Body of pancreas (tissue), 4 donors: ENCODE results near the gene SLC3A2. TPM values are rescaled to one million over a fixed set of nuclear protein-coding genes. Genes with fewer than 3 reads are reported as not detected.
A peak's percentile ranks its signal among the peaks of the same experiment; 100 is the strongest.
"Not testable (repeated sequence)": the region's sequence is repeated elsewhere in the genome, so short reads cannot be mapped to it uniquely, and the experiment has no call there.

Experiments used
- ATAC-seq: fragments of 150-250 bp; one replicate; pipeline ENCODE4 v1.9.1; 2016
- DNase-seq, 4 donors: peaks; one replicate each; pipeline ENCODE4 v3.0.0-alpha.2; 2019
- H3K27ac ChIP-seq, 4 donors: fragments of 200-600 bp; sonication (generic); 1 replicate in 3 of 4; 2 replicates in 1 of 4; pipeline versions ENCODE4 v1.5.1 to v1.6.1; 2016 to 2019; ENCODE audit warnings: mild to moderate bottlenecking in 1 of 4, mixed read lengths in 1 of 4, moderate library complexity in 1 of 4
- H3K27me3 ChIP-seq, 2 donors: fragments of 200-600 bp; sonication (generic); one replicate each; pipeline ENCODE4 v1.6.0; 2016; ENCODE audit warnings: mild to moderate bottlenecking in 1 of 2
- H3K36me3 ChIP-seq, 2 donors: fragments of 200-600 bp; sonication (generic); replicated peaks in 1 of 2; 2 replicates each; pipeline ENCODE4 v1.5.1; 2016; ENCODE audit warnings: low read depth in 2 of 2; ENCODE audit not compliant: insufficient read depth in 1 of 2
- H3K4me1 ChIP-seq: fragments of 200-600 bp; sonication (generic); one replicate; pipeline ENCODE4 v1.6.0; 2016
- H3K4me3 ChIP-seq, 2 donors: fragments of 200-600 bp; sonication (generic); 1 replicate in 1 of 2; 2 replicates in 1 of 2; pipeline ENCODE4 v1.5.1; 2016 to 2019
- H3K9me3 ChIP-seq, 3 donors: fragments of 200-600 bp; sonication (generic); 1 replicate in 2 of 3; 2 replicates in 1 of 3; pipeline ENCODE4 v1.5.1; 2016
- CTCF ChIP-seq, 7 experiments: fragments of 450-650 bp in 4 of 7; fragments of 200-600 bp in 3 of 7; sonication (generic) in 3 of 7; IDR thresholded peaks; one replicate each; pipeline ENCODE4 v1.5.1; 2016 to 2019; ENCODE audit warnings: antibody characterized with exemption in 7 of 7
- POLR2A ChIP-seq, 3 donors: fragments of 450-650 bp; IDR thresholded peaks; one replicate each; pipeline ENCODE4 v1.6.1; 2016; ENCODE audit warnings: antibody characterized with exemption in 3 of 3, mild to moderate bottlenecking in 2 of 3
- WGBS, 2 donors: methylation state at CpG; one replicate each; pipeline ENCODE4 v1.1.5; 2017; 5-methylcytosine and 5-hydroxymethylcytosine counted together
- intact Hi-C: fragments of 100-400 bp; cut with DNase I; formaldehyde crosslinking; loops from one replicate; pipeline ENCODE4 v1.15.1; 2023
- total RNA-seq, 2 donors: library from RNA; depleted of rRNA; stranded (reverse); fragments of >200 nt; gene quantifications; one replicate each; pipeline ENCODE4 v1.1.0, GENCODE V29; 2016

The SLC3A2 gene
- total RNA-seq, 2 donors from 2014 or later, result 75.5 to 108 TPM

GRCh38 chr11:62856333-62856895 lies 24.3 kb upstream of the SLC3A2 start:
- TF ChIP-seq CTCF (IDR thresholded peaks at IDR 0.05), result no peak
- TF ChIP-seq POLR2A (IDR thresholded peaks at IDR 0.05), result no peak
- peak overlapping the region; percentile 28 to 50 for H3K4me3 ChIP-seq
- H3K4me1 ChIP-seq, result peaks cover 59% of the 10 kb centered on the region
- H3K27ac ChIP-seq, result peak overlapping the region; percentile 84 to 91 (median 88)
- H3K9me3 ChIP-seq, result no peaks in the 10 kb centered on the region
- peaks cover 5 to 14% of the 10 kb centered on the region in 2 donors for H3K36me3 ChIP-seq
- DNase-seq (no peak), ATAC-seq (peak; percentile 8)
- H3K27me3 ChIP-seq, result no peaks in the 10 kb centered on the region
- 3% methylated on average over 13 to 20 of the region's 20 CpGs for WGBS, 2 donors
- intact Hi-C loops, result no loop called here

- ATAC-seq, result no peak
- intact Hi-C loops, result no loop called here
- H3K27ac ChIP-seq, result peak overlapping the region in 3 of 4 donors; percentile 88 to 91 (median 89)
These were observed 23.1 kb upstream of the SLC3A2 start for GRCh38 chr11:62857541-62857982.

GRCh38 chr11:62858201-62858600 lies 22.5 kb upstream of the SLC3A2 start:
- Histone ChIP-seq H3K9me3 (no peaks in the 10 kb centered on the region), H3K4me1 (peaks cover 61% of the 10 kb centered on the region), H3K36me3 (peaks cover 3 to 6% of the 10 kb centered on the region in 2 donors), H3K4me3 (no peak overlapping the region), H3K27ac (peak overlapping the region in 3 of 4 donors; percentile 8 to 91 (median 89)), H3K27me3 (no peaks in the 10 kb centered on the region)
- DNase-seq (no peak), ATAC-seq (no peak)
- intact Hi-C loops, result no loop called here
- WGBS, 2 donors, result 45 to 50% methylated on average over 7 of the region's 7 CpGs
- TF ChIP-seq POLR2A (IDR thresholded peaks at IDR 0.05) (no peak), CTCF (IDR thresholded peaks at IDR 0.05) (no peak)

More at GRCh38 chr11:62857541-62857982, 23.1 kb upstream of the SLC3A2 start:
- no peaks in the 10 kb centered on the region for H3K9me3 ChIP-seq
- H3K4me1 ChIP-seq, result peaks cover 63% of the 10 kb centered on the region
- 40 to 50% methylated on average over 2 of the region's 2 CpGs for WGBS, 2 donors
- TF ChIP-seq CTCF (IDR thresholded peaks at IDR 0.05) (no peak), POLR2A (IDR thresholded peaks at IDR 0.05) (no peak)
- no peaks in the 10 kb centered on the region for H3K27me3 ChIP-seq
- no peak for DNase-seq
- H3K4me3 ChIP-seq, result no peak overlapping the region
- peaks cover 5 to 12% of the 10 kb centered on the region in 2 donors for H3K36me3 ChIP-seq

GRCh38 chr11:62859281-62859703 lies 21.4 kb upstream of the SLC3A2 start:
- intact Hi-C loops, ATAC-seq, H3K36me3 ChIP-seq, H3K27ac ChIP-seq, DNase-seq, H3K4me3 ChIP-seq, H3K9me3 ChIP-seq, H3K27me3 ChIP-seq: not testable (repeated sequence)
- WGBS, 2 donors, result 89 to 91% methylated on average over 6 to 8 of the region's 8 CpGs
- H3K4me1 ChIP-seq, result peaks cover 50% of the 10 kb centered on the region

- Histone ChIP-seq H3K9me3 (no peaks in the 10 kb centered on the region), H3K27me3 (no peaks in the 10 kb centered on the region), H3K27ac (peak overlapping the region in 2 of 4 donors; percentile 26 to 32), H3K36me3 (no peaks in the 10 kb centered on the region), H3K4me3 (no peak overlapping the region), H3K4me1 (peaks cover 46% of the 10 kb centered on the region)
- no peak for DNase-seq
- WGBS, 2 donors, result 48 to 55% methylated on average over 5 of the region's 5 CpGs
- intact Hi-C loops, result no loop called here
- TF ChIP-seq POLR2A (IDR thresholded peaks at IDR 0.05), result no peak
- no peak for TF ChIP-seq CTCF (IDR thresholded peaks at IDR 0.05)
- no peak for ATAC-seq
These were observed 19.7 kb upstream of the SLC3A2 start for GRCh38 chr11:62860835-62861563.

GRCh38 chr11:62861564-62862192 lies 19.0 kb upstream of the SLC3A2 start:
- intact Hi-C loops, H3K27ac ChIP-seq, DNase-seq, H3K36me3 ChIP-seq, H3K9me3 ChIP-seq, H3K4me3 ChIP-seq, ATAC-seq, H3K27me3 ChIP-seq: not testable (repeated sequence)
- 89 to 90% methylated on average over 14 to 16 of the region's 16 CpGs for WGBS, 2 donors
- peaks cover 40% of the 10 kb centered on the region for H3K4me1 ChIP-seq
